Measurements from ENCODE around the gene POLR3C. TPM values are rescaled to one million over a fixed set of nuclear protein-coding genes. Genes with fewer than 3 reads are reported as not detected.
A peak's percentile ranks its signal among the peaks of the same experiment; 100 is the strongest.

POLR3C gene
- total and polyA plus RNA-seq, 2 of the 13 experiments (the other 11 are each of a cell fraction or from before 2014, with no cell fraction given): 15.5 to 24.3 TPM

GRCh38 chr1:145823565-145824498, at the start of gene POLR3C, which contains the start of gene RNF115 (continued):
- TF ChIP-seq ZNF776 (CRISPR knock-in tag; IDR thresholded peaks at IDR 0.05): peak; percentile 31; the same call in 1 of the 2 replicates
- TF ChIP-seq ZNF598 (CRISPR knock-in tag; IDR thresholded peaks at IDR 0.05; ENCODE audit: borderline replicate concordance): 0 out of 2 replicates have a peak, but pooled peaks have one; percentile 65
- TF ChIP-seq TAF1 (CRISPR knock-in tag; IDR thresholded peaks at IDR 0.05): peak; percentile 93
- TF ChIP-seq THYN1 (CRISPR knock-in tag; IDR thresholded peaks at IDR 0.05; ENCODE audit: borderline replicate concordance, low read depth): no peak
- TF ChIP-seq NR1H2 (CRISPR knock-in tag; IDR thresholded peaks at IDR 0.05; ENCODE audit: borderline replicate concordance, low read depth): no peak
- 0 out of 2 replicates have a peak, but pooled peaks have one; percentile 25 for TF ChIP-seq GPN1 (CRISPR knock-in tag; IDR thresholded peaks at IDR 0.05; ENCODE audit: borderline replicate concordance)
- peak; percentile 44; the same call in 1 of the 2 replicates for TF ChIP-seq ZNF710 (CRISPR knock-in tag; IDR thresholded peaks at IDR 0.05; ENCODE audit: borderline replicate concordance)
- TF ChIP-seq POLR2A (IDR thresholded peaks at IDR 0.05; ENCODE audit: insufficient read depth in 1 of 2, low read depth in 2 of 2, low read length in 2 of 2): peak in 1 of 2 experiments; percentile 72; a peak in 3 of 4 replicates
- no peak for TF ChIP-seq REL (CRISPR knock-in tag; conservative IDR thresholded peaks at IDR 0.05)
- peak; percentile 69 for TF ChIP-seq ZNF142 (CRISPR knock-in tag; IDR thresholded peaks at IDR 0.05)
- no peak for TF ChIP-seq ZSCAN22 (CRISPR knock-in tag; IDR thresholded peaks at IDR 0.05)
- TF ChIP-seq RXRB (CRISPR knock-in tag; IDR thresholded peaks at IDR 0.05; ENCODE audit: borderline replicate concordance): 0 out of 2 replicates have a peak, but pooled peaks have one; percentile 46
- TF ChIP-seq SALL1 (CRISPR knock-in tag; IDR thresholded peaks at IDR 0.05): peak; percentile 81
- TF ChIP-seq CENPT (CRISPR knock-in tag; IDR thresholded peaks at IDR 0.05; ENCODE audit: low read depth): 0 out of 2 replicates have a peak, but pooled peaks have one; percentile 57
- TF ChIP-seq TGIF2 (CRISPR knock-in tag; IDR thresholded peaks at IDR 0.05): peak; percentile 56; the same call in 1 of the 2 replicates
- TF ChIP-seq MYPOP (CRISPR knock-in tag; IDR thresholded peaks at IDR 0.05): peak; percentile 53
- no peak for TF ChIP-seq ZNF468 (CRISPR knock-in tag; IDR thresholded peaks at IDR 0.05)
